HepG2 (cell line): ENCODE data around the gene SEC14L1. TPM values are rescaled to one million over a fixed set of nuclear protein-coding genes. Genes with fewer than 3 reads are reported as not detected.

ENCODE experiments used
- ELF3 ChIP-seq: IDR thresholded peaks from 2 replicates; pipeline ENCODE4 v1.6.1; 2016; ENCODE audit warnings: missing genetic modification reagents, missing compliant biosample characterization
- HNRNPL ChIP-seq: fragments of 200-400 bp; formaldehyde crosslinking; IDR thresholded peaks from 2 replicates; pipeline ENCODE4 v1.6.1; 2017; ENCODE audit warnings: mild to moderate bottlenecking, low read depth, low read length
- MLLT10 ChIP-seq: sonication (generic); formaldehyde crosslinking; IDR thresholded peaks from 2 replicates; pipeline ENCODE4 v1.4.0; 2020; ENCODE audit warnings: missing genetic modification reagents
- SMAD3 ChIP-seq: sonication (generic); formaldehyde crosslinking; IDR thresholded peaks from 2 replicates; pipeline ENCODE4 v1.4.0; 2020; ENCODE audit warnings: missing genetic modification reagents
- ZNF143 ChIP-seq: sonication (generic); formaldehyde crosslinking; IDR thresholded peaks from 2 replicates; pipeline ENCODE4 v1.4.0; 2020; ENCODE audit warnings: missing genetic modification reagents
- ZNF33B ChIP-seq: sonication (generic); formaldehyde crosslinking; IDR thresholded peaks from 2 replicates; pipeline ENCODE4 v1.5.1; 2020; ENCODE audit warnings: mild to moderate bottlenecking, missing genetic modification reagents
- ZNF530 ChIP-seq: sonication (generic); formaldehyde crosslinking; IDR thresholded peaks from 2 replicates; pipeline ENCODE4 v1.5.0; 2020; ENCODE audit warnings: low read depth, mild to moderate bottlenecking, missing genetic modification reagents
- ZNF598 ChIP-seq: sonication (generic); formaldehyde crosslinking; IDR thresholded peaks from 2 replicates; pipeline ENCODE4 v1.5.1; 2020; ENCODE audit warnings: mild to moderate bottlenecking, missing genetic modification reagents, borderline replicate concordance
- polyA plus RNA-seq, 8 experiments: library from polyadenylated mRNA; depleted of rRNA in 3 of 8; stranded (reverse) in 7 of 8; unstranded in 1 of 8; fragments of >200 nt; fragmentation: Illumina TruSeq in 4 of 8; extraction: Trizol in 4 of 8; gene quantifications; 2 replicates each; pipeline versions ENCODE4 v1.2.1 to v1.2.3, GENCODE V29; 2011 to 2016; ENCODE audit warnings: low read depth in 4 of 8, missing spikeins in 1 of 8, mixed read lengths in 1 of 8; ENCODE audit not compliant: insufficient read depth in 1 of 8
- total RNA-seq, 5 experiments: library from RNA; depleted of rRNA; stranded (reverse); fragments of >200 nt; fragmentation: Illumina TruSeq; extraction: Trizol; gene quantifications; 2 replicates each; pipeline ENCODE4 v1.2.3, GENCODE V29; 2016; ENCODE audit warnings: low read depth in 1 of 5
- TF ChIP-seq, protein P1 (sequence below): sonication (generic); formaldehyde crosslinking; IDR thresholded peaks from 2 replicates; pipeline ENCODE4 v1.4.0; 2020; ENCODE audit warnings: missing genetic modification reagents
- TF ChIP-seq, protein P2 (sequence below): sonication (generic); formaldehyde crosslinking; conservative IDR thresholded peaks from 2 replicates; pipeline ENCODE4 v1.4.0; 2020; ENCODE audit warnings: missing genetic modification reagents
- TF ChIP-seq, protein P3 (sequence below): sonication (generic); formaldehyde crosslinking; IDR thresholded peaks from 2 replicates; pipeline ENCODE4 v1.4.0; 2020; ENCODE audit warnings: mild to moderate bottlenecking, low read depth, missing genetic modification reagents
- TF ChIP-seq, protein P4 (sequence below), 2 experiments: fragments of 450-650 bp in 1 of 2; sonication (generic) in 1 of 2; formaldehyde crosslinking in 1 of 2; IDR thresholded peaks; 2 replicates each; pipeline versions ENCODE4 v1.6.1 to v1.8.0; 2016 to 2022; ENCODE audit warnings: antibody characterized with exemption in 1 of 2, mild to moderate bottlenecking in 1 of 2, missing genetic modification reagents in 1 of 2

The SEC14L1 gene
- total and polyA plus RNA-seq, 2 of the 13 experiments (the other 11 are each of a cell fraction or from before 2014, with no cell fraction given), result 26.3 to 43.9 TPM

DNA sequence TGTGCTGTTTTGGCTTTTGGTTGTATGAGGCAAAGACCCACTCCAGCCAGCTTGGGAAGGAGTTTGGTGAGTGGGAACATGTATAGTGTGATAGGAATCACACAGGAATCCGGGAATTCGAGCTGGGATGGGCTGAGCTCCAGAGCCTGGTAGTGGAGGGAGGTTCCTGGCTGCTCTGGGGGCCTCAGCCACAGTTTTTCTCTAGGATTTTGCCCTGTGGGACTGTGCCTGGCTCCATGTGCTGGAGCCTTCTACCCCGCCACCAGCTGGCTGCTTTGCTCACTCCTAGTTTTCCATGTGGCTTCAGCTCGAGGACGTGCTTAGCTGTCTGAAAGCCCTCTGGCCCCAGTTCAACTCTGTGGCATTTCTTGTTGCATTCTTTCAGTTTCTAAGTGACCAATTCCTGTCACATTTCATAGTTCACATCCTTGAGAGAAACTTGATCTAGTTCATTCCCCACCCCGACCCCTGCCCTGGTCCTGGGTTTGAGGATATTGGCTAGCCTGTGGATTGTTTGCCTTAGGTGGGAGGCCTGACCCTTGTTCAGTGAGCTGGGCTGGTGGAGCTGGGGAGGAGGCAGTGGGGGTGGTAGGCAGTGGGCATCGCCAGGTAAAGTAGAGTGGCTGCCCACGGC is 5.0 kb downstream of the SEC14L1 start (continued):
- TF ChIP-seq, protein P1, sequence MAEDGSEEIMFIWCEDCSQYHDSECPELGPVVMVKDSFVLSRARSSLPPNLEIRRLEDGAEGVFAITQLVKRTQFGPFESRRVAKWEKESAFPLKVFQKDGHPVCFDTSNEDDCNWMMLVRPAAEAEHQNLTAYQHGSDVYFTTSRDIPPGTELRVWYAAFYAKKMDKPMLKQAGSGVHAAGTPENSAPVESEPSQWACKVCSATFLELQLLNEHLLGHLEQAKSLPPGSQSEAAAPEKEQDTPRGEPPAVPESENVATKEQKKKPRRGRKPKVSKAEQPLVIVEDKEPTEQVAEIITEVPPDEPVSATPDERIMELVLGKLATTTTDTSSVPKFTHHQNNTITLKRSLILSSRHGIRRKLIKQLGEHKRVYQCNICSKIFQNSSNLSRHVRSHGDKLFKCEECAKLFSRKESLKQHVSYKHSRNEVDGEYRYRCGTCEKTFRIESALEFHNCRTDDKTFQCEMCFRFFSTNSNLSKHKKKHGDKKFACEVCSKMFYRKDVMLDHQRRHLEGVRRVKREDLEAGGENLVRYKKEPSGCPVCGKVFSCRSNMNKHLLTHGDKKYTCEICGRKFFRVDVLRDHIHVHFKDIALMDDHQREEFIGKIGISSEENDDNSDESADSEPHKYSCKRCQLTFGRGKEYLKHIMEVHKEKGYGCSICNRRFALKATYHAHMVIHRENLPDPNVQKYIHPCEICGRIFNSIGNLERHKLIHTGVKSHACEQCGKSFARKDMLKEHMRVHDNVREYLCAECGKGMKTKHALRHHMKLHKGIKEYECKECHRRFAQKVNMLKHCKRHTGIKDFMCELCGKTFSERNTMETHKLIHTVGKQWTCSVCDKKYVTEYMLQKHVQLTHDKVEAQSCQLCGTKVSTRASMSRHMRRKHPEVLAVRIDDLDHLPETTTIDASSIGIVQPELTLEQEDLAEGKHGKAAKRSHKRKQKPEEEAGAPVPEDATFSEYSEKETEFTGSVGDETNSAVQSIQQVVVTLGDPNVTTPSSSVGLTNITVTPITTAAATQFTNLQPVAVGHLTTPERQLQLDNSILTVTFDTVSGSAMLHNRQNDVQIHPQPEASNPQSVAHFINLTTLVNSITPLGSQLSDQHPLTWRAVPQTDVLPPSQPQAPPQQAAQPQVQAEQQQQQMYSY, result peak; percentile 44; the same call in 1 of the 2 replicates
- TF ChIP-seq ZNF598 (CRISPR knock-in tag), result peak; percentile 58; the same call in 1 of the 2 replicates
- peak; percentile 36; the same call in 1 of the 2 replicates for TF ChIP-seq ZNF143 (CRISPR knock-in tag)
- TF ChIP-seq ZNF33B (CRISPR knock-in tag), result 0 out of 2 replicates have a peak, but pooled peaks have one; percentile 46
- no peak for TF ChIP-seq ZNF530 (CRISPR knock-in tag)
- peak; percentile 88 for TF ChIP-seq HNRNPL
- no peak for TF ChIP-seq MLLT10
- TF ChIP-seq, protein P2, sequence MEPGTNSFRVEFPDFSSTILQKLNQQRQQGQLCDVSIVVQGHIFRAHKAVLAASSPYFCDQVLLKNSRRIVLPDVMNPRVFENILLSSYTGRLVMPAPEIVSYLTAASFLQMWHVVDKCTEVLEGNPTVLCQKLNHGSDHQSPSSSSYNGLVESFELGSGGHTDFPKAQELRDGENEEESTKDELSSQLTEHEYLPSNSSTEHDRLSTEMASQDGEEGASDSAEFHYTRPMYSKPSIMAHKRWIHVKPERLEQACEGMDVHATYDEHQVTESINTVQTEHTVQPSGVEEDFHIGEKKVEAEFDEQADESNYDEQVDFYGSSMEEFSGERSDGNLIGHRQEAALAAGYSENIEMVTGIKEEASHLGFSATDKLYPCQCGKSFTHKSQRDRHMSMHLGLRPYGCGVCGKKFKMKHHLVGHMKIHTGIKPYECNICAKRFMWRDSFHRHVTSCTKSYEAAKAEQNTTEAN (CRISPR knock-in tag), result no peak; the same call in 1 of the 2 replicates
- peak; percentile 44; the same call in 1 of the 2 replicates for TF ChIP-seq ELF3 (CRISPR knock-in tag)
- TF ChIP-seq, protein P3, sequence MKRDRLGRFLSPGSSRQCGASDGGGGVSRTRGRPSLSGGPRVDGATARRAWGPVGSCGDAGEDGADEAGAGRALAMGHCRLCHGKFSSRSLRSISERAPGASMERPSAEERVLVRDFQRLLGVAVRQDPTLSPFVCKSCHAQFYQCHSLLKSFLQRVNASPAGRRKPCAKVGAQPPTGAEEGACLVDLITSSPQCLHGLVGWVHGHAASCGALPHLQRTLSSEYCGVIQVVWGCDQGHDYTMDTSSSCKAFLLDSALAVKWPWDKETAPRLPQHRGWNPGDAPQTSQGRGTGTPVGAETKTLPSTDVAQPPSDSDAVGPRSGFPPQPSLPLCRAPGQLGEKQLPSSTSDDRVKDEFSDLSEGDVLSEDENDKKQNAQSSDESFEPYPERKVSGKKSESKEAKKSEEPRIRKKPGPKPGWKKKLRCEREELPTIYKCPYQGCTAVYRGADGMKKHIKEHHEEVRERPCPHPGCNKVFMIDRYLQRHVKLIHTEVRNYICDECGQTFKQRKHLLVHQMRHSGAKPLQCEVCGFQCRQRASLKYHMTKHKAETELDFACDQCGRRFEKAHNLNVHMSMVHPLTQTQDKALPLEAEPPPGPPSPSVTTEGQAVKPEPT, result no peak
- no peak for TF ChIP-seq SMAD3 (CRISPR knock-in tag)
- TF ChIP-seq, protein P4, sequence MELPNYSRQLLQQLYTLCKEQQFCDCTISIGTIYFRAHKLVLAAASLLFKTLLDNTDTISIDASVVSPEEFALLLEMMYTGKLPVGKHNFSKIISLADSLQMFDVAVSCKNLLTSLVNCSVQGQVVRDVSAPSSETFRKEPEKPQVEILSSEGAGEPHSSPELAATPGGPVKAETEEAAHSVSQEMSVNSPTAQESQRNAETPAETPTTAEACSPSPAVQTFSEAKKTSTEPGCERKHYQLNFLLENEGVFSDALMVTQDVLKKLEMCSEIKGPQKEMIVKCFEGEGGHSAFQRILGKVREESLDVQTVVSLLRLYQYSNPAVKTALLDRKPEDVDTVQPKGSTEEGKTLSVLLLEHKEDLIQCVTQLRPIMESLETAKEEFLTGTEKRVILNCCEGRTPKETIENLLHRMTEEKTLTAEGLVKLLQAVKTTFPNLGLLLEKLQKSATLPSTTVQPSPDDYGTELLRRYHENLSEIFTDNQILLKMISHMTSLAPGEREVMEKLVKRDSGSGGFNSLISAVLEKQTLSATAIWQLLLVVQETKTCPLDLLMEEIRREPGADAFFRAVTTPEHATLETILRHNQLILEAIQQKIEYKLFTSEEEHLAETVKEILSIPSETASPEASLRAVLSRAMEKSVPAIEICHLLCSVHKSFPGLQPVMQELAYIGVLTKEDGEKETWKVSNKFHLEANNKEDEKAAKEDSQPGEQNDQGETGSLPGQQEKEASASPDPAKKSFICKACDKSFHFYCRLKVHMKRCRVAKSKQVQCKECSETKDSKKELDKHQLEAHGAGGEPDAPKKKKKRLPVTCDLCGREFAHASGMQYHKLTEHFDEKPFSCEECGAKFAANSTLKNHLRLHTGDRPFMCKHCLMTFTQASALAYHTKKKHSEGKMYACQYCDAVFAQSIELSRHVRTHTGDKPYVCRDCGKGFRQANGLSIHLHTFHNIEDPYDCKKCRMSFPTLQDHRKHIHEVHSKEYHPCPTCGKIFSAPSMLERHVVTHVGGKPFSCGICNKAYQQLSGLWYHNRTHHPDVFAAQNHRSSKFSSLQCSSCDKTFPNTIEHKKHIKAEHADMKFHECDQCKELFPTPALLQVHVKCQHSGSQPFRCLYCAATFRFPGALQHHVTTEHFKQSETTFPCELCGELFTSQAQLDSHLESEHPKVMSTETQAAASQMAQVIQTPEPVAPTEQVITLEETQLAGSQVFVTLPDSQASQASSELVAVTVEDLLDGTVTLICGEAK (IDR thresholded peaks at IDR 0.05), result no peak
- TF ChIP-seq, protein P4 (CRISPR knock-in tag; IDR thresholded peaks at IDR 0.05), result no peak
